SK-N-MC (cell line): ENCODE data around the gene ATP5F1D.

Experiments
- DNase-seq: peaks from one replicate; pipeline ENCODE4 v3.0.0-alpha.2; 2011; ENCODE audit warnings: low read depth, low spot score
- H3K27ac ChIP-seq: fragments of 200-600 bp; sonication (generic); 2 replicates; pipeline ENCODE4 v1.5.1; 2016; ENCODE audit warnings: mixed run types
- H3K36me3 ChIP-seq: fragments of 200-600 bp; sonication (generic); 2 replicates; pipeline ENCODE4 v1.6.1; 2017; ENCODE audit warnings: antibody characterized with exemption, low read length, mixed read lengths; ENCODE audit not compliant: insufficient read depth
- H3K4me3 ChIP-seq: fragments of 200-600 bp; sonication (generic); 2 replicates; pipeline ENCODE4 v1.5.1; 2016
- H3K9ac ChIP-seq: fragments of 200-600 bp; sonication (generic); 2 replicates; pipeline ENCODE4 v1.8.0; 2017; ENCODE audit warnings: mixed run types, mixed read lengths; ENCODE audit not compliant: insufficient read length
- H3K9me3 ChIP-seq: fragments of 200-600 bp; sonication (generic); 2 replicates; pipeline ENCODE4 v1.6.1; 2017; ENCODE audit warnings: low read depth, mild to moderate bottlenecking, antibody characterized with exemption, low read length, moderate library complexity, mixed read lengths
- EZH2 ChIP-seq: fragments of 200-600 bp; sonication (generic); IDR thresholded peaks from one replicate; pipeline ENCODE4 v1.6.1; 2017; ENCODE audit warnings: antibody characterized with exemption
- FOXP2 ChIP-seq: optimal IDR thresholded peaks from 2 replicates; pipeline ENCODE3; 2011; ENCODE audit warnings: mild to moderate bottlenecking, moderate library complexity; ENCODE audit not compliant: insufficient read depth; ENCODE audit errors: extremely low read length, control extremely low read depth
- POLR2AphosphoS5 ChIP-seq: IDR thresholded peaks from 2 replicates; pipeline ENCODE4 v1.6.1; 2012; ENCODE audit warnings: mild to moderate bottlenecking, low read depth, low read length, borderline replicate concordance

Gene ATP5F1D

DNA sequence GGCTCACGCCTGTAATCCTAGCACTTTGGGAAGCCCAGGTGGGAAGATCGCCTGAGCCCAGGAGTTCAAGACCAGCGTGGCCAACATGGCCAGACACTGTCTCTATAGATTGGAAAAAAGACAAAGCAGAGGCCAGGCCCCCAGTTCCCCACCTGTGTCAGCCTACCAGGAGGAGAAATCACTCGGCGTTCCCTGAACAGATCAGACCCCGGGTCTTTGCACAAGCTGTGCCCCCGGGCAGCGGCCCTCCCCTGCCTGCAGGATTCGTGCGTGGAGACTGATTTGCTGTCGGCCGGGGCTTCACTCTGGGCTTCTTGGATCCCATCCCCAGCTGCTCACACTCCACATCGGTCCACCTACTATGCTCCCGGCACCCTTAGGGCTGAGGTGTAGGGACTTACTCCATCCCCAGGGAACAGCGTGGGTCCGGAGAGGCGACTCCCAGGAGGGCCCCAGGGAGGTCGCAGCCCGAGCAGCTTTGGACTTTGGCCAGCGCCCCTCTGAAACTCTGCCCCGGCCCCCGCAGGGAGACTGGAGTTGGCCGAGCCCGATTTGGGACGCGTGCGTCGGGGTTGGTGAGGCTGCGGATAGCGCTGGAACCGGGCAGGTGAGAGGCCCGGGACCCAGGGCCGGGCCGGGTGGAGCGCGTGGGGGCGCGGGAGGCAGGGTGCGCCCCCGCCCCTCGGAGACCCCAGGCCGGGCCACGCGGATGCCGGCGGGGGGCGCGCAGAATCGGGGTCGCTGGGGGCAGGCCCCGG lies 43.6 kb downstream of the ATP5F1D start:
- H3K9me3 ChIP-seq: no peaks in the 10 kb centered on the region
- no peaks in the 10 kb centered on the region for H3K36me3 ChIP-seq
- H3K9ac ChIP-seq: no peak overlapping the region
- H3K4me3 ChIP-seq: no peak overlapping the region
- TF ChIP-seq POLR2AphosphoS5: no peak
- TF ChIP-seq EZH2: peak; percentile 46
- H3K27ac ChIP-seq: no peak overlapping the region
- DNase-seq: no peak

DNA sequence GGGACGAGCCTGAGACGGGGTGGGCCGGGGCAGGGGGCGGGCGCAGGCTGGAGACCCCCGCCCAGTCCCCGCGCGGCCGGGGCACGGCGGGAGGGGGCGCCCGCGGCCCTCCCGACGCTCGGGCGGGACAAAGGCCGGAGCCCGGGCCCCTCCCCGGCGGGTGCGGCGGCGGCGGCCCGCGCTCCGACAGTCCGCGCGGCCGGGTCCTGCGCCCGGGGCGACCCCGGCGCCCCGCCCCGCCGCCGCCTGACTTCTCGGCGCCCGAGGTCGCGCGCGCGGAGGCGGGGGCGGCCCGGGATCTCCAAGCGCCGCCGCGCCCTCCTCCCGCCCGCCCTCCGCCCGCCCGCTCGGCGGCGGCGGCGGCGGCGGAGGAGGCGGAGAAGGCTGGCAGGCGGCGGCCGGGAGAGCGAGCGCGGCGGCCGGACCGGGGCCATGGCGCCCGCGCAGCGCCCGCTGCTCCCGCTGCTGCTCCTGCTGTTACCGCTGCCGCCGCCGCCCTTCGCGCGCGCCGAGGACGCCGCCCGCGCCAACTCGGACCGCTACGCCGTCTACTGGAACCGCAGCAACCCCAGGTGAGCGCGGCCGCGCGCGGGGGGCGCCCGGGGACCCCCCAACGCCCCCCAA lies 44.3 kb downstream of the ATP5F1D start, which contains the start of gene EFNA2:
Gene EFNA2 (plus strand): TSS at position 137 of the 624 bp plus-strand sequence. CDS start 296 bp downstream, at position 433.
- Histone ChIP-seq H3K4me3 (peak within 1 kb of the TSS; percentile 36; the same call in 1 of the 2 replicates), H3K9ac (no peak within 1 kb of the TSS), H3K36me3 (no peaks in the 10 kb centered on the region), H3K27ac (no peak within 1 kb of the TSS), H3K9me3 (no peaks in the 10 kb centered on the region)
- TF ChIP-seq FOXP2: no peak
- TF ChIP-seq EZH2: no peak
- TF ChIP-seq POLR2AphosphoS5: no peak
- DNase-seq: no peak

DNA sequence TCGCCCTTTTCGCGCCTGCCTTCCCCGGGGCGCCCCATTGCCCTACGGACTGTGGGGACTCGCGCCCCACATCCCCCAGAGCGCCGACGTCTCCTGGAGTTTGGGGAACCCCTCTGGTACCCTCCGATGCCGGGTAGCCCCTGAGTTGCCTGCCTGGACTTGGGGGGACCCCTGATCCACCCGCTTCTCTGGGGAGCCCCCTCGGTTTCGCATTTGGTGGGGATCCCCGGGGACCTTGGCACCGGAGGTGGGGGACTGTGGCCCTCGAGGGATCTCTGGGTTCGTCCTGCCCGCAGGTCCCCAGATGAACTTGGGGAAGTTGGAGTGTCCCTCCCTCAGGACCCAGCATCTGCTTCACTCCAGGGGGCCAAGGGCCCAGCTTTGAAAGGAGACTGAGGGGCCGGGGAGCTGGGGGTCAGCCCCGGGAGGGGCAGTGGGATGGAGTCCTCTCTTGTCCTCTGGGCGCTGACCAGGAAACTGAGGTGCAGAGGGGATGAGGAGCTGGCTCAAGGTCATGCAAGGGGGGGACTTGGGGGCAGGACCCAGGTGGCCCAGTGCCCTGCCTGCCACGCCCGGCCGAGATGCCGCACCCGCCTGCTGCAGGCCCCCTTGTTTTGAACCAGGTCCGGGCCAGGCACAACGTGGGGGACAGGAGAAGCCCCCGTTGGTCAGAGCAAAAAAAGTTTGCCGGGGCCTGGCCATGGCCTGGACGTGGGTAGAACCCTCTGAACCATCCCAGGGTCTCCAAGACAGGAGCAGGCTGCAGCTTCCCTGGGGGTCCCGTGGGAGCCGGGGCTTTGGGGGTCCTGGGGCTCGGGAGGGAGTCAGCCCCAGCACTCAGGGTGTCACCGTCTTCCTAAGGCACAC lies 45.2 kb downstream of the ATP5F1D start:
- TF ChIP-seq FOXP2: no peak
- TF ChIP-seq POLR2AphosphoS5: no peak
- TF ChIP-seq EZH2: no peak
- H3K4me3 ChIP-seq: peak overlapping the region; percentile 36; the same call in 1 of the 2 replicates
- H3K9ac ChIP-seq: no peak overlapping the region
- no peaks in the 10 kb centered on the region for H3K9me3 ChIP-seq
- no peak for DNase-seq
- no peaks in the 10 kb centered on the region for H3K36me3 ChIP-seq
- no peak overlapping the region for H3K27ac ChIP-seq

DNA sequence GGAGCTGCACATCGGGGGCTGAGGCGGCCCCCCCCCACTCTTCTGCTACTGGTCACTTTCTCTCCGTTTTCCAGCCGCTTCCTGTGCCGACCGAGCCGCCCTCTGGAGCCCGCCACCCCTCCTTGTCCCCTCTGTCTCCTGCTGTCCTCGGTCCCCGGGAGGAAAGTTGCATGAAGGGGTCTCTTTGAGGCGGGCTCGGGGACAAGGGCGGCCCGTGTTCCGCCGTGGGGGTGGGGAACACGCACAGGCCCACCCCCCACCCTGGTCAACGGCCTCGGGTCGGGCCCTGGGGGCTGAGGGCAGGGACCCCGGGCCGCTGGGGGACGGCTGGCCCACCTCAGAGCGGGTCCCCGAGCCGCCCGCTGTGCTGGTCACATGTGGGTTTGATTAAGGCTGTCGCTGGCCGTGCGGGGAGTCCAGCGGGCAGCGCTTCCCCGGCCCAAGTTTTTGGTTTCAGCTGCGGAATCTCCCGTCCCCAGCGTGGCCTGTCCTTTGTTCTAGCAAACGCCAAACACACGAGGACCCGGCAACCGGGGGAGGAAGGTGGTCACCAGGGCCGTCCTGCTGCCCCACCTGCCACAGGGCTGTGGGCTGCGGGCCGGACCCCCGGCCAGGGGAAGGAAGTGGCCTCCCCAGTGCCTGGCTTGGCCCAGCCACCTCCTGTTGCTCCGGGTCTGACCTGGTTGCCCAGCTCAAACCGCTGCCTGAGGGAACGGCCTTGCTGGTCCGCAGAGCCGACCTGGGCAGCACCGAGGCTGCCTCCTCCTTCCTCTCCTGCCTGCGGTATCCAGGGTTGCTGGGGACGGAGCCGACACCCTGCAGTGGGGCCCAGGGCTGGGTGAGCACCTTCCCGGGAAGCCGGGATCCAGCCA lies 46.0 kb downstream of the ATP5F1D start:
- no peaks in the 10 kb centered on the region for H3K36me3 ChIP-seq
- no peak for DNase-seq
- no peak overlapping the region for H3K4me3 ChIP-seq
- no peak overlapping the region for H3K27ac ChIP-seq
- TF ChIP-seq FOXP2: no peak
- TF ChIP-seq EZH2: no peak
- no peak for TF ChIP-seq POLR2AphosphoS5
- no peak overlapping the region for H3K9ac ChIP-seq
- no peaks in the 10 kb centered on the region for H3K9me3 ChIP-seq

DNA sequence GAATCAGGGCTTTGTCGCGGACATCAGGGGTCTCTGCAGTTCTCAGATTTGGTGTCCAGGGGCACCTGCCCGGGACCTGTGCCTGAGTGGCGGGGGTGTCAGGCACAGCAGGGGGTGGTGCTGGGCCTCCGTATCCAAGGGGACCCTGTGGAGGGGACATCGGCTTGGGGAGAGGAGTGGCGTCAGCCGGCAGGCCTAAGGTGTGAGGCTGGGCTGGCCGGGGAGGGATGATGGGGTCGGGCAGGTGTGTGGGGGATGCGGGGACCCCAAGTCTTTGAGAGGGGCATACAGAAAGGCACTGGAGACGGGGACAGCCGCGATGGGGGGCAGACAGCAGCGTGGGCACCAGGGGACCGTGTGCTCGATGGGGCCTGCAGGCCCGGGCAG lies 46.7 kb downstream of the ATP5F1D start:
- TF ChIP-seq FOXP2 (no peak), POLR2AphosphoS5 (no peak), EZH2 (no peak)
- no peak overlapping the region for H3K9ac ChIP-seq
- H3K4me3 ChIP-seq: no peak overlapping the region
- H3K36me3 ChIP-seq: no peaks in the 10 kb centered on the region
- H3K9me3 ChIP-seq: no peaks in the 10 kb centered on the region
- DNase-seq: no peak
- H3K27ac ChIP-seq: no peak overlapping the region

DNA sequence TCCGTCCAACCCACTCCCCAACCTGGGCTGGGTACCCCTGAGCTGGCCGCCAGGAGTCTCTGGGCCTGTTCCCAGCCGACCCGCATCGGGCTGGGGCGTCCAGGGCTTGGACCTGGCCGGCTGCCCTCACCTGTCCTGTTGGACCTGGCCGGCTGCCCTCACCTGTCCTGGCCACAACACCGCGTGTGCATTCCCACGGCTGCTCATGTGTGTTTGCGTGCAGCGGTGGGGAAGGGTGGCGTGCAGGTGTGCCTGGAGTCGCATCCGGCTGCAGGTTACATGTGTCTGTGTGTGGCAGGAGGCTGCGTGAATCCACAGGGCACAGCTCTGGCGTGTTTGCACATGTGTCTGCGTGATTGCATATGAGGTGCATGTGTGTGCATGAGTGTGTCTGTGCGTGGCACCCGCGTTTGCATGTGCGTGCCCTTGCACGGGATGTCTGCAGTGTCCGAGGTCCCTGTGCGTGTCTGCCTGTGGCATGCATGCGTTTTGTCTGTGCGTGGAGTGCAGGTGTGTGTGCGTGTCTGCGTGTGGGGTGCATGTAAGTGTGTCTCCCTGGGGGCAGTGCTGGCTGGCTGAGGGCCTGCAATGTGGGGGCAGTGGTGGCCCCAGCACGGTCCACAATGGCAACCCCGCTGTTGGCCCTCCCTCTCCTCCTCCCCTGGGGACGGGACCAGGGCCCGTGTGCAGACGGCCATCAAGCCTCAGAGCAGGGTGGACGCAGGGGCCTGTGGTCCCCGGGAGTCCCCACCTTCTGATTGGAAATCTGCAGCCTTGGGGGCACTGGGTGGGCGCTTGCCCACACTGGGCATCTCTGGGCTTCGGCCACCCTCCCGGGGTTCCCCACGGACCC lies 47.5 kb downstream of the ATP5F1D start:
- no peaks in the 10 kb centered on the region for H3K9me3 ChIP-seq
- no peaks in the 10 kb centered on the region for H3K36me3 ChIP-seq
- no peak overlapping the region for H3K4me3 ChIP-seq
- no peak overlapping the region for H3K27ac ChIP-seq
- no peak for TF ChIP-seq EZH2
- no peak for TF ChIP-seq POLR2AphosphoS5
- no peak for TF ChIP-seq FOXP2
- H3K9ac ChIP-seq: no peak overlapping the region
- DNase-seq: no peak

DNA sequence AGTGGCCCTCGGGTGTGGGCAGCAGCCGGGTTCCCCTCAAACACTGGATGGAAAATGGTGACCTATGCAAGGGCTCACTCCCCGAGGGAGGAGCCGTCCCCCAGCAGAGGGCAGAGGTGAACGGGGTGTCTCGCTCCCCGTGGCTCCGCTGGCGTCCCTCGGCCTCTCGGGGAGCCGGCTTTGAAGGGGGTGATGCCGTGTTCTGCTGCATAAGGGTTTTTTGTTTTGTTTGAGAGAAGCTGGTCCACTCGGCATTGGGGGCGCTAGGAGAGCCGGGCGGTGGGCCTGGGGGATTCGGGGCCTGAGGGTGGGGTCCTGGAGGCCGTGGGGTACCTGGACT lies 48.1 kb downstream of the ATP5F1D start:
- H3K27ac ChIP-seq: no peak overlapping the region
- no peak overlapping the region for H3K4me3 ChIP-seq
- H3K9me3 ChIP-seq: no peaks in the 10 kb centered on the region

More for the DNA sequence above, 48.1 kb downstream of the ATP5F1D start:
- DNase-seq: no peak
- Histone ChIP-seq H3K36me3 (no peaks in the 10 kb centered on the region), H3K9ac (no peak overlapping the region)
- no peak for TF ChIP-seq POLR2AphosphoS5
- TF ChIP-seq FOXP2: no peak
- no peak for TF ChIP-seq EZH2
